SK-MEL-5 (cell line): ENCODE data around the gene NUDT8. TPM values are rescaled to one million over a fixed set of nuclear protein-coding genes. Genes with fewer than 3 reads are reported as not detected.

Source experiments
- DNase-seq: peaks from one replicate; pipeline ENCODE4 v3.0.0-alpha.2; 2016; ENCODE audit warnings: low read depth, low spot score
- in situ Hi-C: cut with HindIII; loops from 2 replicates; pipeline ENCODE4 v1.10.0; 2016; ENCODE audit warnings: low sequenced_read_pairs, high pct_unique_total_duplicates, low pct_unique_long_range_greater_than_20kb
- small RNA-seq, 2 experiments: library from RNA; depleted of rRNA; stranded (forward); fragments of <200 nt; gene quantifications; one replicate each; pipeline ENCODE3, GENCODE V24; 2014
- total RNA-seq: library from RNA; depleted of rRNA; stranded (reverse); fragments of >200 nt; shearing (Covaris generic); gene quantifications from 2 replicates; pipeline ENCODE4 v1.2.3, GENCODE V29; 2014; rRNA removed

The NUDT8 gene
- total RNA-seq, 1 experiment from 2014 or later, result 7.8 TPM

DNA sequence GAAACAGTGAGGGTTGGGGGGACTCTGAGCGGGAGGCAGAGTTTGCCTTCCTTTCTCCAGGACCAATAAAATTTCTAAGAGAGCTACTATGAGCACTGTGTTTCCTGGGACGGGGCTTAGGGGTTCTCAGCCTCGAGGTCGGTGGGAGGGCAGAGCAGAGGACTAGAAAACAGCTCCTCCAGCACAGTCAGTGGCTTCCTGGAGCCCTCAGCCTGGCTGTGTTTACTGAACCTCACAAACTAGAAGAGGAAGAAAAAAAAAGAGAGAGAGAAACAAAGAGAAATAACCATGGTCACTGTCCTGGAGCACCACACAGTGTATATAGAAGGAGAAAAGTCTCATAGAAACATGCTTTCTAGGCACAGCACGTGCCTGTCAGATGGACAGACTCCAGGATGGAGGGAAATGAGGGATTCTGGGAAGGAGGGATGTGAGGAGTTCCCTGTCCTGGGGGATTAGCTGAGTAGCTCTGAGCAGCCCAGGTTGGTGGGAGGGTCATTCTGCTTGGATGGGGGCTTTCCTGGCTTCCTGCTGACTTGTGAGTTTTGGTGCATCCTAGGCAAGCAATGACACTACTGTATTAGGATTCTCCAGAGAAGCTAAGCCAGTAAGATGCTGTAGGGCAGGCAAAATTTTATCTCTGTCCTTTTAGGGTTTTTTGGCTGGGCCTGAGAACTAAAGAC is 43.0 kb downstream of the NUDT8 start:
- in situ Hi-C loops, result no loop called here
- DNase-seq, result no peak

DNA sequence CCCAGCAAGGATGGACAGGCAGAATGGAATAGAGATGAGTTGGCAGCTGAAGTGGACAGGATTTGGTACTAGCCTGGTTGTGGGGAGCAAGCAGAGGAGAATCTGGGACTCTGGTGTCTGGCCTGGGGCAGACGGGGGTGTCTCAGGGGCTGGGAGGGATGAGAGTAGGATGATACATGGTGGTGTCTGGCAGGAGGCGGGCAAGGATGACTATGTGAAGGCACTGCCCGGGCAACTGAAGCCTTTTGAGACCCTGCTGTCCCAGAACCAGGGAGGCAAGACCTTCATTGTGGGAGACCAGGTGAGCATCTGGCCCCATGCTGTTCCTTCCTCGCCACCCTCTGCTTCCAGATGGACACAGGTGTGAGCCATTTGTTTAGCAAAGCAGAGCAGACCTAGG is 43.8 kb downstream of the NUDT8 start:
- no peak for DNase-seq
- in situ Hi-C loops, result no loop called here

DNA sequence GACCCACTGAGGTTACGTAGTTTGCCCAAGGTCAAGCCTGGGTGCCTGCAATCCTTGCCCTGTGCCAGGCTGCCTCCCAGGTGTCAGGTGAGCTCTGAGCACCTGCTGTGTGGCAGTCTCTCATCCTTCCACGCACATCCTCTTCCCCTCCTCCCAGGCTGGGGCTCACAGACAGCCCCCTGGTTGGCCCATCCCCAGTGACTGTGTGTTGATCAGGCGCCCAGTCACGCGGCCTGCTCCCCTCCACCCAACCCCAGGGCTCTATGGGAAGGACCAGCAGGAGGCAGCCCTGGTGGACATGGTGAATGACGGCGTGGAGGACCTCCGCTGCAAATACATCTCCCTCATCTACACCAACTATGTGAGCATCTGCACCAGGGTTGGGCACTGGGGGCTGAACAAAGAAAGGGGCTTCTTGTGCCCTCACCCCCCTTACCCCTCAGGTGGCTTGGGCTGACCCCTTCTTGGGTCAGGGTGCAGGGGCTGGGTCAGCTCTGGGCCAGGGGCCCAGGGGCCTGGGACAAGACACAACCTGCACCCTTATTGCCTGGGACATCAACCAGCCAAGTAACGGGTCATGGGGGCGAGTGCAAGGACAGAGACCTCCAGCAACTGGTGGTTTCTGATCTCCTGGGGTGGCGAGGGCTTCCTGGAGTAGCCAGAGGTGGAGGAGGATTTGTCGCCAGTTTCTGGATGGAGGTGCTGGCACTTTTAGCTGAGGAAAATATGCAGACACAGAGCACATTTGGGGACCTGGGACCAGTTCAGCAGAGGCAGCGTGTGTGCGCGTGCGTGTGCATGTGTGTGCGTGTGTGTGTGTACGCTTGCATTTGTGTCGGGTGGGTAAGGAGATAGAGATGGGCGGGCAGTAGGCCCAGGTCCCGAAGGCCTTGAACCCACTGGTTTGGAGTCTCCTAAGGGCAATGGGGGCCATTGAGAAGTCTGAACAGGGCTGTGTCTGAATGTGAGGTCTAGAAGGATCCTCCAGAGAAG is 44.6 kb downstream of the NUDT8 start:
- in situ Hi-C loops, result no loop called here
- peak; percentile 30 for DNase-seq

DNA sequence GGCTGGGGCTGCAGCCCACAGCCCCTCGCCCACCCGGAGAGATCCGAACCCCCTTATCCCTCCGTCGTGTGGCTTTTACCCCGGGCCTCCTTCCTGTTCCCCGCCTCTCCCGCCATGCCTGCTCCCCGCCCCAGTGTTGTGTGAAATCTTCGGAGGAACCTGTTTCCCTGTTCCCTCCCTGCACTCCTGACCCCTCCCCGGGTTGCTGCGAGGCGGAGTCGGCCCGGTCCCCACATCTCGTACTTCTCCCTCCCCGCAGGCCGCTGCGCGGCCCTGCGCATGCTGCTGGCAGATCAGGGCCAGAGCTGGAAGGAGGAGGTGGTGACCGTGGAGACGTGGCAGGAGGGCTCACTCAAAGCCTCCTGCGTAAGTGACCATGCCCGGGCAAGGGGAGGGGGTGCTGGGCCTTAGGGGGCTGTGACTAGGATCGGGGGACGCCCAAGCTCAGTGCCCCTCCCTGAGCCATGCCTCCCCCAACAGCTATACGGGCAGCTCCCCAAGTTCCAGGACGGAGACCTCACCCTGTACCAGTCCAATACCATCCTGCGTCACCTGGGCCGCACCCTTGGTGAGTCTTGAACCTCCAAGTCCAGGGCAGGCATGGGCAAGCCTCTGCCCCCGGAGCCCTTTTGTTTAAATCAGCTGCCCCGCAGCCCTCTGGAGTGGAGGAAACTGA is 45.4 kb downstream of the NUDT8 start:
- no peak for DNase-seq
- in situ Hi-C loops, result no loop called here

DNA sequence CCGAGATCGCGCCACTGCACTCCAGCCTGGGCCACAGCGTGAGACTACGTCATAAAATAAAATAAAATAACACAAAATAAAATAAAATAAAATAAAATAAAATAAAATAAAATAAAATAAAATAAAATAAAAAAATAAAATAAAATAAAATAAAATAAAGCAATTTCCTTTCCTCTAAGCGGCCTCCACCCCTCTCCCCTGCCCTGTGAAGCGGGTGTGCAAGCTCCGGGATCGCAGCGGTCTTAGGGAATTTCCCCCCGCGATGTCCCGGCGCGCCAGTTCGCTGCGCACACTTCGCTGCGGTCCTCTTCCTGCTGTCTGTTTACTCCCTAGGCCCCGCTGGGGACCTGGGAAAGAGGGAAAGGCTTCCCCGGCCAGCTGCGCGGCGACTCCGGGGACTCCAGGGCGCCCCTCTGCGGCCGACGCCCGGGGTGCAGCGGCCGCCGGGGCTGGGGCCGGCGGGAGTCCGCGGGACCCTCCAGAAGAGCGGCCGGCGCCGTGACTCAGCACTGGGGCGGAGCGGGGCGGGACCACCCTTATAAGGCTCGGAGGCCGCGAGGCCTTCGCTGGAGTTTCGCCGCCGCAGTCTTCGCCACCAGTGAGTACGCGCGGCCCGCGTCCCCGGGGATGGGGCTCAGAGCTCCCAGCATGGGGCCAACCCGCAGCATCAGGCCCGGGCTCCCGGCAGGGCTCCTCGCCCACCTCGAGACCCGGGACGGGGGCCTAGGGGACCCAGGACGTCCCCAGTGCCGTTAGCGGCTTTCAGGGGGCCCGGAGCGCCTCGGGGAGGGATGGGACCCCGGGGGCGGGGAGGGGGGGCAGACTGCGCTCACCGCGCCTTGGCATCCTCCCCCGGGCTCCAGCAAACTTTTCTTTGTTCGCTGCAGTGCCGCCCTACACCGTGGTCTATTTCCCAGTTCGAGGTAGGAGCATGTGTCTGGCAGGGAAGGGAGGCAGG is 46.2 kb downstream of the NUDT8 start, which contains the start of gene GSTP1:
GSTP1 (plus strand) TSS at position 566 of the 958 bp plus-strand sequence; CDS start at position 598, 32 bp downstream.
- DNase-seq, result peak; percentile 78

DNA sequence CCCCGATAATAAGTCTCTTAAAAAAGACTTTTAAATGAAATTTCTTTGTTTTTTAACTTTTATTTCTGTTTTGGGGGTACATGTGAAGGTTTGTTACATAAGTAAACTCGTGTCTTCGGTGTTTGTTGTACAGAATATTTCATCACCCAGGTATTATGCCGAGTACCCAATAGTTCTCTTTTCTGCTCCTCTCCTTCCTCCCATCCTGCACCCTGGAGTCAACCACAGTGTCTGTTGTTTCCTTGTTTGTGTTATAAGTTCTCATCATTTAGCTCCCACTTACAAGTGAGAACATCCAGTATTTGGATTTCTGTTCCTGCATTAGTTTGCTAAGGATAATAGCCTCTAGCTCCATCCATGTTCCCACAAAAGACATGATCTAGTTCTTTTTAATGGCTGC is 47.7 kb downstream of the NUDT8 start:
- in situ Hi-C loops, result no loop called here

More for the DNA sequence above, 46.2 kb downstream of the NUDT8 start, which contains the start of gene GSTP1:
- in situ Hi-C loops, result no loop called here

DNA sequence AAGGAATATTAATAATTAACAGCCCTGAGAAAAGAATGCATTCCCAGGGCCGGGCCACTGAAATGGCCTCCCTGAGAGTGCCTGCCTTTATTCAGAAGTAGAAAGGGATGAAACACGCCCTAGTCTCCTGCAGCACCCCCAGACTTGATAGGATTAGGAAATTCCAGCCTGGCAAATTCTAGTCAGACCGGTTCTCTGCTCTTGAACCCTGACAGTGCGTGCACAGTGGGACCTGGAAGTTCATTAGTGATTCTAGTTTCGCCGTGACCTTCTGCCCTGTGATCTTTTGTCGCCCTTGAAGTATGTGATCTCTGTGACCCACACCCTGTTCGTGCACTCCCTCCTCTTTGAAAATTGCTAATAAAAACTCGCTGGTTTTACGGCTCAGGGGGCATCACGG is 48.3 kb downstream of the NUDT8 start:
- in situ Hi-C loops, result no loop called here

More for the DNA sequence above, 47.7 kb downstream of the NUDT8 start:
- no peak for DNase-seq

DNA sequence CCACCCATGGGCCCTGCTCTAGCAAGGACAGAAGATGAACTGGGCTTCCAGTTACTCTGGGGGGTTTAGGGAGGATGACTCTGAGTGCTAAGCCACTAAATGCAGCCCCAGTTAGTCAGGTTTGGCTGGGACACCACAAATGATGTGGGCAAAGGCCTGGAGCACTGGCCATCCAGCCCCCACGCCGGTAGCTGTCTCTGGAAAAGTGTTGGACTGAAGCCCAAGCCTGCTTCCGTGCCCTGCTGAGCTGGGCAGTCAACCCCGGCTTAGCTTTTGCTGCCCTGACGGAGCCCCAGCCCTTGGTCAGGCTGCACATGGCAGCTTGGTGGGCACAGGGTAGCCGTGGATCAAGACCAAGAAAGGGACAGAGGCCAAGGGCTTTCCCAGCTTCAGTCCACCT is 51.8 kb downstream of the NUDT8 start:
- in situ Hi-C loops, result no loop called here
- no peak for DNase-seq

More for the DNA sequence above, 48.3 kb downstream of the NUDT8 start:
- DNase-seq, result no peak

Small RNAs within 50 kb of the gene (small RNA-seq; reads per million reads assigned to genes)
- 0 to 0.02 reads per million in 2 experiments for gene AP003385.3

Other genes with a start within 250 kb of the NUDT8 start
- 6.6 and 8.1 TPM in 2 replicates for gene RAD9A, start 238.0 kb downstream of the NUDT8 start, total RNA-seq
- 173 and 193 TPM in 2 replicates for gene PPP1CA, start 228.1 kb downstream of the NUDT8 start, total RNA-seq
- gene TBC1D10C, start 225.9 kb downstream of the NUDT8 start, total RNA-seq, result not detected in 2 replicates
- not detected in 2 replicates for gene CARNS1, start 214.3 kb downstream of the NUDT8 start, total RNA-seq
- 16.9 and 17.9 TPM in 2 replicates for gene RPS6KB2, start 201.4 kb downstream of the NUDT8 start, total RNA-seq
- gene PTPRCAP, start 192.3 kb downstream of the NUDT8 start, total RNA-seq, result 0.16 and 0.79 TPM in 2 replicates
- gene CORO1B, start 186.5 kb downstream of the NUDT8 start, total RNA-seq, result 94.1 and 108 TPM in 2 replicates
- not detected in 2 replicates for gene GPR152, start 177.2 kb downstream of the NUDT8 start, total RNA-seq
- gene CABP4, start 174.6 kb downstream of the NUDT8 start, total RNA-seq, result 0.18 TPM in 1 of 2 replicates, not detected in the other
- 12.2 and 14.8 TPM in 2 replicates for gene TMEM134, start 160.7 kb downstream of the NUDT8 start, total RNA-seq
- gene AIP, start 146.9 kb downstream of the NUDT8 start, total RNA-seq, result 42.5 and 48.0 TPM in 2 replicates
- 9.3 and 10.8 TPM in 2 replicates for gene PITPNM1, start 124.6 kb downstream of the NUDT8 start, total RNA-seq
- 13.4 and 13.9 TPM in 2 replicates for gene CDK2AP2, start 121.8 kb downstream of the NUDT8 start, total RNA-seq
- gene CABP2, start 106.5 kb downstream of the NUDT8 start, total RNA-seq, result not detected in 2 replicates
- gene GSTP1, start 46.1 kb downstream of the NUDT8 start, total RNA-seq, result 722 and 833 TPM in 2 replicates
- 159 and 175 TPM in 2 replicates for gene NDUFV1, start 23.0 kb downstream of the NUDT8 start, total RNA-seq
- not detected in 2 replicates for gene TBX10, start 9.8 kb upstream of the NUDT8 start, total RNA-seq
- gene ACY3, start 20.8 kb upstream of the NUDT8 start, total RNA-seq, result not detected in 2 replicates
- 0.72 and 1.4 TPM in 2 replicates for gene ALDH3B2, start 44.7 kb upstream of the NUDT8 start, total RNA-seq